ENCODE results near the gene METRNL.

GRCh38 chr17:83121921-83122820 is 42.8 kb downstream of the METRNL start:
- TF ChIP-seq SIN3A (IDR thresholded peaks at IDR 0.05; ENCODE audit: borderline replicate concordance, insufficient read depth, low read length) (no peak), POLR2AphosphoS5 (IDR thresholded peaks at IDR 0.05; ENCODE audit: low read depth, low read length) (no peak), REST (IDR thresholded peaks at IDR 0.05; ENCODE audit: insufficient read depth in 1 of 2, low read depth in 2 of 2, low read length in 2 of 2) (no peak), TAF1 (IDR thresholded peaks at IDR 0.05; ENCODE audit: borderline replicate concordance, insufficient read depth, low read length) (no peak)
